ENCODE data around the gene PLA2G2C.
"Not testable (repeated sequence)": the region's sequence is repeated elsewhere in the genome, so short reads cannot be mapped to it uniquely, and the experiment has no call there.

The PLA2G2C gene

GRCh38 chr1:20151906-20152598 lies 34.3 kb downstream of the PLA2G2C start:
- peak; percentile 73 for DNase-seq

DNA sequence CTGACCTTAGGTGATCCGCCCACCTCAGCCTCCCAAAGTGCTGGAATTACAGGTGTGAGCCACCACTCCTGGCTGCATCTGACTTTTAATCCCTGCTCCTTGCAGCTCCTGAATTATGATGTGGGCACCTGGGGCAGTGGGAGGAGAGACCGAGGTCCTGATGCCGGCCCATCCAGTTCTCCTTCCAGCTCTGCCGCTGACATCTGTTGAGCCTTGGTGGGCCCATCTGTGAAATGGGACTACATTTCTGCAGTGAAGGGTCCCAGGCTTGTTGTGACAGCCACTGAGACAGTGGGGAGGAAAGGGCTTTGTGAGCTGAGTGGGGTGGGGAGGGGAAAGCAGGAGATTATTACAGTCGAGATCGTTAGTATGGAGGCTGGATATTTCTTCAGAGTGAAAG lies 35.3 kb downstream of the PLA2G2C start:
- no peak for DNase-seq

- DNase-seq: no peak
Observed at GRCh38 chr1:20150326-20150705, 36.0 kb downstream of the PLA2G2C start.

DNA sequence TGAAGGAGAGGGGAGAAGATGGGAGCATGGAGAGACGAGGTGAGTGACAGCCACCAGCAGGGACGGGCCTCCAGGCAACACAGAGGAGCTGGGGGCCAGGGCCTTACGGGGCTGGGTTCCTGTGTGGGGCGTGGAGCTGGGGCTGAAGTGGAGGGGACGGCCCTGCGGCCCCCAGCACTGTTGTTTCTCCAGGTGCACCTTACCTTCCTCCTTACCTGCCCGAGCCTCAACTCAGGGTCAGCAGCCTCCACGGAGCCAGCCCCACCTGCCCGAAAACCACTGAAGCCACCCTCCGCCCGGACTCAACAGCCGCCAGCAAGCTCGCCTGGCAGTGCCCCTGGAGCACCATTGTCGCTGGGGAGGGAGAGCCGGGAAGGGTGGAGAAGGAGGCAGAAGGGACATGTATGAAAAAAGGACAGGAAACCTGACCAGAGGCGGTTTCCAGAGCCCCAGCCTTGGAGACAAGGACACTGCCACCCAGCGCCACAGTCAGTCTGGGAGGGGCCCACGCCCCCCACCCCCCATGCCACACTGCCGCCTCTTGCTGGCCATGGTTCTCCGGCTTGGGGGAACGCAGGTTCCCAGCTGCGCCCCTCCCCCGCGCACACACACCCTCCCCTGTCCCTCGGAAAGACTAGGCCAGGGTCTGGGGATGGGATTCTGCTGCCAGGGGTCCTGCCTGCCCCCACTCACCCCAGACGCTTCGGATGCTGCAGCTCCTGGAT lies 36.6 kb downstream of the PLA2G2C start:
- no peak for DNase-seq

DNA sequence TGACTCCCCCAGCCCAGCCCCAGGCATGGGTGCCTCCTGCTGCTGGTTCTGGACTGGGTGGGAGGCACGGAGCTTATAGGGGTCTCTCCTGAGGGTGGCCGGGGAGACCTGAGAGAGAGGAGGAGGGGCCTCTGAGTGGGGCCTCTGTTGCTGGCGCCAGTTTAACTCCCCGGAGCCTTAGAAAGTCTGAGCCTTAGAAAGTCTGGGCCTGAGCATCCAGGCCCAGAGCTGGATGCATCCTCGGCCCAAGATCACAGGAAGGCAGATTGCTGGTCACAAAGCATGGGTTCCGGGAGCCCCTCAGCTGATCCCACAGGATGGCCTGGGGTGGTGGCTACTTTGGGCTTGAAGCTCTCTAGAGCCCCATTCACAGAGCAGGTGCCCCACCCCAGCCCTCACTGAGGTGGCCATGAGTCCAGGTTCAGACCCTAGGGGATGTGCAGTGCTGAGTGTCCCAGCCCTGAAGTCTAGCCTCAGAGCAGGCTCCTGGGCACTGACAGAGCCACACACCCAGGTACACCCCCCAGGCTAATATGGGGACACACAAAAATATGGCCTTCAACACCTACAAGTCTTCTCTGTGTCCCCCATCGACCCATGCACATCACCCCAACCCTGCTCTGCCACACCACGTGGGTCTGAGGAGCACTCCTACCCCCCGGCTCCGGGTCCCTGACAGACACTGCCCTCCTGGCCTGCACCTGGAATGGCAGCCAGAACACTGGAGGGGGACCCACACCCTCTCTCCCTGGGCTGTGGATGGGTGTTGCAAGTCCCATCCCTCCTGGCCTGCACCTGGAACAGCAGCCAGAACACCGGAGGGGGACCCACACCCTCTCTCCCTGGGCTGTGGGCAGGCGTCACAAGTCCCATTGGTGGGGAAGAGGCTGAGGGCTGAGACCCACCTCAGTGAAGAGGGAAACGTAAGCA lies 37.5 kb downstream of the PLA2G2C start:
- DNase-seq: no peak

DNA sequence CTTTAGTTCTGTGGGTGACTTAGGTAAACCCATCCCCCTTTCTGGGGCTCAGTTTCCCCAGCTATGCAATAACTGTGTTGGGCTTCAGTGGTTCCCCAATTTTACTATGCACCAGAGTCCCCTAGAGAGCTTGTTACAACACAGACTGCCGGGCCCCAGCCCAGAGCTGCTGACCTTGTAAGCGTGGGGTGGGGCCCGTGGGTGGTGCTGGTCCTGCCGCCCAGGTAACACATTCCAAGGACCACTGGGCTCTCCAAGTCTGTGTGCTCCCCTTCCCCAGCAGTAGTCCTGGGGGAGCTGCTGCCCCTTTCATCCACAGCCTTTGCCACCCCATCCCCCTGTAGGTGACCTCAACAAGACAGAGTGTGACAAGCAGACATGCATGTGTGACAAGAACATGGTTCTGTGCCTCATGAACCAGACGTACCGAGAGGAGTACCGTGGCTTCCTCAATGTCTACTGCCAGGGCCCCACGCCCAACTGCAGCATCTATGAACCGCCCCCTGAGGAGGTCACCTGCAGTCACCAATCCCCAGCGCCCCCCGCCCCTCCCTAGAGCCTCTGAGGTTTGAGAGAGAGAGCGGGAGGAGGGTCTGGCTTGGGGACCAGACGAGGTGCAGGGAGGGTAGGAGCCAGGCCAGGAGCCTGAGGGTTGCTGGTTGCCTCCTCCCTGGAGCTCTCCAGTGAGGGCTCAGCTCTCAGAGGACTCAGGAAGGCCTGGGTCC lies 38.3 kb downstream of the PLA2G2C start:
- DNase-seq: no peak

- no peak for DNase-seq
Observed at GRCh38 chr1:20143734-20144565, 42.4 kb downstream of the PLA2G2C start.

DNA sequence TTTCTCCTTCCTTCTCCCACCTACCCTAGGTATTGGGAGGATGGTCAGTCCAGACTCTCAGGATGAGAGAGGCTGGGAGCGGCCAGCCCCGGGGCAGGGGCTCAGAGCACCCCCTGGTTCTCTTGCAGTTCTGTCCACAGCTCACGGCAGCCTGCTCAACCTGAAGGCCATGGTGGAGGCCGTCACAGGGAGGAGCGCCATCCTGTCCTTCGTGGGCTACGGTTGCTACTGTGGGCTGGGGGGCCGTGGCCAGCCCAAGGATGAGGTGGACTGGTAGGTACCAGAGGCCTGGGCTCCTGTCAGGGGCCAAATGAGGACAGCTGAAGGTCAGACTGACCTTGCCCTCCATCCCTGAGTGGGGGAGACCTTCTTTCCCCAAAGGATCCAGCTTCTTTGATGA lies 43.0 kb downstream of the PLA2G2C start:
- no peak for DNase-seq

DNA sequence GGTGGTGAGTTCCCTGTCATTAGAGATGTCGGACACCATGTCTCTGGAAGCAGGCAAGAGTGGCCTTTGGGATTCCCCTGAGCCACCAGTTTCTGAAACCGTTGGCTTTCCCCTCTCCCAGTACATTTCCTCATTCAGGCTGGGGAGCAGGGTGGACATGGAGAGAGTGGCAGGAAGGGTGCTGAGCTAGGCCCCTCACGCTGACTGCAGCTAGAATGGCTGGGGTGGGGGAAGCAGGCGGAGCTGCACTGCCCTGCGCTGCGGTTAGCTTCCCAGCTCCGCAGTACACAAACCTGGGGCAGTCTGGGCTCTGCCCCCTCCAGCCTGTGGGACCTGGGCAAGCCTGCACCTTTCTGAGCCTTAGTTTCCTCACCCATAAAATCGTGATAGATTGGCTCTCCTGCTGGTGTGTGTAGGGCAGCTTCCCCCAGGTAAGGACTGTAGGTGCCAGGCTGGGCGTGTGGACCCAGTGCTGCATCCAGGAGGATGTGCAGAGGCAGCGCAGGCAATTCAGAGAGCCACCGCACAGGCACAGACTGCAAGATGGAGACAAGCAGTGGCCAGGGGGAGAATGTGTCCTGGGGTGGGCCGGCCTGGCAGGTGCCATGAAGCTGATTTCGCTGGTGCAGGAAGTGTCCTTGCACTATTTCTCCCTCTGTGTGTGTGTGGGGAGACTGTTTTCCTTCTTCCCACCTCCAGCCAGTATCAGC lies 44.2 kb downstream of the PLA2G2C start:
- no peak for DNase-seq

DNA sequence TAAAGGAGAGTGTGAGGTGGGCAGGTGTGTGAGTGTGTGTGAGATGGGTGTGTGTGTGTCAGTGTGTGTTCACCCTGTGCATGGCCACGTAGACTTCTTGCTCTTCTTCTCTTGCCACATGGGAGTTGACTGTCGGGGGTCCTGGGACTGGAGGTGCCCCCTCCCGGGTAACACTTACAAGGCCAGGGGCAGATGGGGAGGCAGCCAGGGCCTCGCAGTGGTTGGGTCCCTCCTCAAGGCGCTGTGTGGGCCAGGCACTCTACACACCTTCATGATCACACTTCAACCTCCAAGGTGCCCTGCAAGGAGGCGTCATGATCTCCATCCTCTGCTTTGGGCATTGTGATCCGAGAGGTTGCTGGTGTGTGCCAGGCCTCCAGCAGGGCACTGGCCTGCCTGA lies 44.9 kb downstream of the PLA2G2C start:
- no peak for DNase-seq

- DNase-seq: no peak
Observed at GRCh38 chr1:20141001-20141400, 45.3 kb downstream of the PLA2G2C start.

- no peak for DNase-seq
Observed at GRCh38 chr1:20139776-20140612, 46.3 kb downstream of the PLA2G2C start.

GRCh38 chr1:20138961-20139550 lies 47.3 kb downstream of the PLA2G2C start, which contains the start of gene PLA2G2F:
Gene PLA2G2F, plus strand, starts transcription at chr1:20139323. Its CDS starts 105 bp downstream, at chr1:20139428.
- DNase-seq: no peak

GRCh38 chr1:20138346-20138745 lies 48.0 kb downstream of the PLA2G2C start:
- no peak for DNase-seq

DNA sequence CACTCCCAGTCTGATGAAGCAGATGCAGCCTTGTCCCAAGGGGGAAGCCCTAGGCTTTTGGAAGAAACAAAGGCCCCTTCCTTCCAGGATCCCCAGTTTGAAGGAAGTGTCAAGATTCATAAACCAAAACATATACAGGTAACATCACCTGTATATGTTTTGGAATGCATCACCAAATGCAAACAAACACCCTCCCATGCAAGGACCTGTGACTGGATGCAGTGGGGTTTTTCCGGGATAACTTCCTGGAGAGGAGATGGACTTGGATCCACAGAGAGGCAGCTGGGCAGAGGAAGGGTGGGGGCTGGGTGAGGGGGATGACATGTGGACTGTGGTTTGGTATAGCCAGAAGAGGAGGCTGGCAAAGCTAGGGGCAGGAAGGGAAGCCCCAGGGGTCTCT lies 48.7 kb downstream of the PLA2G2C start:
- no peak for DNase-seq

GRCh38 chr1:20137055-20137454 lies 49.3 kb downstream of the PLA2G2C start:
- DNase-seq: no peak

DNA sequence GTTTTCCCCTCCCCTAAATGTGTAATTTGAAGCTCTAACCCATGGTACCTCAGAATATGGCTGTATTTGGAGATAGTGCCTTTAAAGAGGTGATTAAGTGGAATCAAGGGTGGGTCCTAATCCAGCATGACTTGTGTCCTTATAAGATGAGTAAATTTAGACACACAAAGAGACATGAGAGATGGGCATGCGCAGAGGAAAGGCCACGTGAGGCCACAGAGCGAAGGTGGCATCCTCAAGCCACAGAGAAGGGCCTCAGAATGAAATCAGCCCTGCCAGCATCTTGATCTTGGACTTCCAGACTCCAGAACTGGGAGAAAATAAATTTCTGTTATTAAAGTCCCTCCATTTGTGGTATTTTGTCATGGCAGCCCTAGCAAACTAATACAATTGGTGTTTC lies 50.1 kb downstream of the PLA2G2C start:
- DNase-seq: no peak

GRCh38 chr1:20134995-20135394 lies 51.3 kb downstream of the PLA2G2C start:
- DNase-seq: no peak

- DNase-seq: not testable (repeated sequence)
Observed at GRCh38 chr1:20130518-20130917, 55.8 kb downstream of the PLA2G2C start.

Measured in T-helper 9 cell (primary cell).